Posterior vena cava (tissue), 2 donors: Measurements from ENCODE around the gene GTF2I. TPM values are rescaled to one million over a fixed set of nuclear protein-coding genes. Genes with fewer than 3 reads are reported as not detected.

Experiments used
- total RNA-seq, 2 donors: library from RNA; stranded (reverse); fragmentation: NEBNext Ultra II Directional; extraction: Animal tissue kit (Norgen Biotek cat#: 25700); gene quantifications; one replicate each; pipeline ENCODE4 v1.2.1, GENCODE V29; 2021
- donor health status: DM: yes; HTN: yes; CAD: no.
- donor health status: DM: yes; HTN: yes; CAD: no.

The GTF2I gene
- total RNA-seq, 2 donors from 2014 or later = 113 to 119 TPM

Other genes starting within 250 kb of the GTF2I start
- 10 to 100 TPM; 14.7 to 17.0 TPM for gene GTF2IRD1, start 203.8 kb upstream of the GTF2I start, total RNA-seq
- 1 to 10 TPM; 1.8 to 9.3 TPM for gene NCF1, start 116.3 kb downstream of the GTF2I start, total RNA-seq
- gene GTF2IRD2, start 193.9 kb downstream of the GTF2I start, total RNA-seq = 10 to 100 TPM; 18.9 to 22.4 TPM